ENCODE measurements around the gene MAGI2. TPM values are rescaled to one million over a fixed set of nuclear protein-coding genes. Genes with fewer than 3 reads are reported as not detected.

The MAGI2 gene
- total and polyA plus RNA-seq, 9 donors: 7.1 to 20.4 (median 18.7) TPM

DNA sequence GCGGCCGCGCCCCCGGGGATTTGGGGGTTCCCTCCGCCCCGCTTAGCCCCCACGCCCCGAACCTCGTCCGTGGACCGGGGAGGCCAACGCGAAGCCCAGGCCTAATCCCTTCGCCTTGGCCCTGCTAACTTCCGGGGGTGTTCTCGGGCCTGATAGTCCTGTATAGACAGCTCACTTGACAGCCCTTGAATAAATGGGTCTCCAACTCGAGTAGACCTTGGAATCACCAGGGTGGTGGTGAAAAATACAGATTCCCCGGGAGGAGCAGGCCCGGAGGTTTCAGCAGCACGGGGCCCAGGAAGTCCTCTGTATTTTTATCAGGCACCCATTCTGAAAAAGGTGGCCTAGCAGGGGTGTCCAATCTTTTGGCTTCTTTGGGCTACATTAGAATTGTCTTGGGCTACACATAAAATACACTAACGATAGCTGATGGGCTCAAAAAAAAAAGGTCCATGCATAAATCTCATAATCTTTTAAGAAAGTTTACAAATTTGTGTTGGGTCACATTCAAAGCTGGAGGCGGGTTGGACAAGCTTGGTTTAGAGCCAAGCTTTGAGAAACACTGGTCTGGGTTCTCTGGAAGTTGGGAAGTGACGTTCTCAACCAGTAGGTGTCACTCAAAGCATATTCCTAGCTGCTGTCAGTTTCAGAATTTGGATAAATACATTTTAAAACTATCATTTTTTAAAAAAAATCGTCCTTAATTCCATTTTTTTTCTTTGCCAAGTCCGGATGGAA is 1433.2 kb downstream of the MAGI2 start:
- no peaks in the 10 kb centered on the region for H3K36me3 ChIP-seq
- peak; percentile 44 to 78 (median 61) for DNase-seq
- H3K27ac ChIP-seq: peak overlapping the region; percentile 92 to 99
- TF ChIP-seq POLR2A (IDR thresholded peaks at IDR 0.05) (no peak), CTCF (IDR thresholded peaks at IDR 0.05) (peak; percentile 49 to 73 (median 72))
- H3K9me3 ChIP-seq: no peaks in the 10 kb centered on the region
- WGBS, 3 donors: 1 to 4% (median 1%) methylated on average over 19 to 25 of the region's 25 CpGs
- intact Hi-C loops (cut with DNase I): no loop called here
- H3K4me3 ChIP-seq: peak overlapping the region; percentile 58
- H3K27me3 ChIP-seq: no peaks in the 10 kb centered on the region
- H3K4me1 ChIP-seq (ENCODE audit: insufficient read depth): peaks cover 5% of the 10 kb centered on the region

DNA sequence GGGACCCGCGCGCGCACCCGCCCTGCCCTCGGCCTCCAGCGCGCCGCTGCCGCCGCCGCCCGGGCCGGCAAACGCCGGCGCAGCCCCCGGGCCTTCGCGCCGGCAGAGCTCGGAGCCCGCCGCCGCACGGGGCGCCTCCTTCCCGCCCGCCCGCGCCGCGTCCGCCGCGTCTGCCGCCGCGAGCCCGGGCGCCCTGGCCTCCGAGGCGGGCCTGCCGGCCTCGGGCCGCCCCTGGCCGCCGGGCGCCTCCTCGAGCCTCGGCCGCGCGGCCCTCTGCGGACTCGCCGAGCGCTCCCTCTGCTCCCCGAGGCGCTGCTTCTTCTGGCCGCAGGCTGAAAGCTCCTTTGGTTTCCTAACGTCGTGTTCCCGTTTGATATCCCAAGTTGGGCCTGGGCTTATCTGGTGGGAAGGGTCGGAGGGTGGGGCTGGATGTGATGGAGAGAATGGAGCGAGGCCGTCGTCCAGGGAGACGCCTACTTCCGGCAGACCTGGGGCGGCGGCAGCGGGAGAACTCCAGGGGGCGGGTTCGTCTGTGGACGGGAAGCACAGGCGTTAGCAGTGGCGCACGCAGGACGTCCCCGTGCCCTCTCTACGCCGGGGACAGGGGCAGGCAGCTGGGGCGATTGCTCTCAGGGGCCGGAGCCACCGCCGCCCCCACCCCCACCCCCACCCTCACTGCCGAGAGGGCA is 1433.9 kb downstream of the MAGI2 start:
- no peak for TF ChIP-seq EP300 (IDR thresholded peaks at IDR 0.05)
- TF ChIP-seq CTCF (IDR thresholded peaks at IDR 0.05): peak in 2 of 3 donors; percentile 7 to 18
- peak; percentile 84 for TF ChIP-seq POLR2A (IDR thresholded peaks at IDR 0.05)
- H3K9me3 ChIP-seq: no peaks in the 10 kb centered on the region
- no peaks in the 10 kb centered on the region for H3K36me3 ChIP-seq
- H3K27me3 ChIP-seq: no peaks in the 10 kb centered on the region
- H3K4me3 ChIP-seq: peak overlapping the region; percentile 58
- H3K4me1 ChIP-seq (ENCODE audit: insufficient read depth): peaks cover 5% of the 10 kb centered on the region
- DNase-seq: peak; percentile 92 to 95 (median 94)
- H3K27ac ChIP-seq: peak overlapping the region; percentile 92 to 99
- WGBS, 3 donors: 0% methylated on average over 26 to 88 of the region's 88 CpGs
- intact Hi-C loops (cut with DNase I): loop anchor here in 1 of 4 donors (5.0 kb wide), 2 partner anchors 1158 to 1433 kb away; partner anchors contain the start of gene MAGI2

DNA sequence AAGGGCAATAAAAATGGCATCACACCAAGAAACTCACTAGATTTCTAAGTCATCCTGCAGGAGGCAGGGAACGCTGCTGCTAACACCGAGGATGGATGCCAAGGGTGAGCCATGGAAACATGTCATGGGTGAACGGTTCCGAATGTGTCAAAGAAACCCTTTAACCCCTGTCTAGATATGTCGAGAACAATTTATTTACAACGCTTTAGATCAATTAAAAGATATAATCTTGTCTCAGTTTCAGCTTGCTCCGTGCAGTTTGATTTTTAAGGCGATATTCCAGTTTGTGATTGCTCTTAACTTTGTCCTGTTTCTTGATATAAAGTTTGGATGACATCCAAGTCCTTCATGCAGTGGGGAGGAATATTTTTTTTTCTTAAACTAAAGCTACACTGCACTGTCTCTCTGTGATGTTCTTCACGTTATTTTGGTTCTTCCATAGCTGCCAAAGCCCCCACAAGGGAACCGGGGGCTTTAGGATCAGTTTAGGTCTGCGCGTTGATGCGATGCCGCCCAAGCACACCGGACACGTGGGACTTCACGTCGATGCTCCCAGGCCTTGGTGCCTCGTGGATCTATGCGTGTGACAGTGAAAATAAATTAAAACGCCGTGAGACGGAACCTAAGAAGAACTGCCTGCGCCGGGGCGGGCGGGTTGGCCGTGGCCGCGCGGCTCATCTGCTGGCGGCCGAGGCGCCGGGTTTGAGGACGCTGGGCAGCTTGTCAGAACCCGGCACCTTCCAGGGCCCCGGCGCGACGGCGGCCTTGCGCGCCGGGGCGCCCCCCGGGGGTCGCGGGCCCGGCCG is 1434.6 kb downstream of the MAGI2 start:
- DNase-seq: peak; percentile 52 to 67 (median 58)
- Histone ChIP-seq H3K4me3 (peak overlapping the region; percentile 50), H3K36me3 (no peaks in the 10 kb centered on the region), H3K9me3 (no peaks in the 10 kb centered on the region), H3K27me3 (no peaks in the 10 kb centered on the region), H3K27ac (peak overlapping the region; percentile 71 to 88), H3K4me1 (ENCODE audit: insufficient read depth) (peaks cover 5% of the 10 kb centered on the region)
- TF ChIP-seq POLR2A (IDR thresholded peaks at IDR 0.05) (no peak), EP300 (IDR thresholded peaks at IDR 0.05) (no peak), CTCF (IDR thresholded peaks at IDR 0.05) (no peak)
- intact Hi-C loops (cut with DNase I): loop anchor here in 1 of 4 donors (5.0 kb wide), 2 partner anchors 1158 to 1433 kb away; partner anchors contain the start of gene MAGI2
- WGBS, 3 donors: 9 to 12% (median 9%) methylated on average over 31 to 51 of the region's 51 CpGs

DNA sequence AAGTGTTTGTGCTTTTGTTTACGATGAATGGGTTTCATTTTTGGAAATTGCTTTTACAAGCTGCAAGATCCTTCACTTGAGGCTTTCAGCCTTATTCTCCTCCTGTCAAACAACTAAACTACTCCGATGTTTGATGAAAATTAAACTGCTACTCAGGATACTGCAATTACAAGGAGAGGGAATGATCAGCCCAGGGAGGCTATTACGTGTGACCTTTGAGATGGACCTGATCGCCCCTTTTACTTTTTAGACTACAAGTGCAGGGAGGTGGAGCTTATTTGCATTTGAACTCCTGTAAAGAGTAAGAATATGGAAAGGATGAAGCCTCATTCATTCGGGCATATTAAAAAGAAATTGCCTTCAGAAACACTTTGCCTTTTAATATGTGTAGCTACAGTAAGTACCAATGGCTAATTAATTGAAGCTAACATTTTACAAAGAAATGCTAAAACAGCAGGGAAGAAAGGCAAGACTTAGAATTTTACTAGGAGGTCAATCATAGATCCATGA is 1435.8 kb downstream of the MAGI2 start:
- no peak for DNase-seq
- intact Hi-C loops (cut with DNase I): loop anchor here in 1 of 4 donors (5.0 kb wide), 2 partner anchors 1160 to 1435 kb away; partner anchors contain the start of gene MAGI2
- H3K9me3 ChIP-seq: no peaks in the 10 kb centered on the region
- H3K27ac ChIP-seq: no peak overlapping the region
- no peak overlapping the region for H3K4me3 ChIP-seq
- no peaks in the 10 kb centered on the region for H3K27me3 ChIP-seq
- TF ChIP-seq POLR2A (IDR thresholded peaks at IDR 0.05): no peak
- no peak for TF ChIP-seq EP300 (IDR thresholded peaks at IDR 0.05)
- no peak for TF ChIP-seq CTCF (IDR thresholded peaks at IDR 0.05)
- H3K36me3 ChIP-seq: no peaks in the 10 kb centered on the region
- 81 to 85% (median 84%) methylated on average over 5 of the region's 5 CpGs for WGBS, 3 donors
- peaks cover 5% of the 10 kb centered on the region for H3K4me1 ChIP-seq (ENCODE audit: insufficient read depth)

All from ovary (tissue), 9 donors.